GM21367 (cell line): ENCODE measurements around the gene CPPED1.

Source experiments
- ATAC-seq: cut with Tn5 transposase; IDR thresholded peaks from one replicate; pipeline ENCODE4 v1.9.1; 2021; ENCODE audit not compliant: unreplicated experiment

CPPED1 gene

GRCh38 chr16:12688951-12689850, 114.5 kb downstream of the CPPED1 start:
- ATAC-seq: no peak

- no peak for ATAC-seq
These were observed 117.9 kb downstream of the CPPED1 start for GRCh38 chr16:12685806-12686205.

GRCh38 chr16:12682432-12683165, 121.1 kb downstream of the CPPED1 start:
- no peak for ATAC-seq

- no peak for ATAC-seq
These were observed 122.0 kb downstream of the CPPED1 start for GRCh38 chr16:12681653-12682052.

- ATAC-seq: no peak
These were observed 123.2 kb downstream of the CPPED1 start for GRCh38 chr16:12680531-12680930.

- ATAC-seq: no peak
These were observed 123.9 kb downstream of the CPPED1 start for GRCh38 chr16:12679660-12680272.

GRCh38 chr16:12678983-12679382, 124.7 kb downstream of the CPPED1 start:
- no peak for ATAC-seq

- ATAC-seq: no peak
These were observed 126.2 kb downstream of the CPPED1 start for GRCh38 chr16:12677502-12677901.

- ATAC-seq: no peak
These were observed 127.8 kb downstream of the CPPED1 start for GRCh38 chr16:12675852-12676251.

- ATAC-seq: no peak
These were observed 128.6 kb downstream of the CPPED1 start for GRCh38 chr16:12675046-12675445.

GRCh38 chr16:12674524-12674923, 129.2 kb downstream of the CPPED1 start:
- no peak for ATAC-seq

GRCh38 chr16:12674071-12674470, 129.6 kb downstream of the CPPED1 start:
- ATAC-seq: no peak

- ATAC-seq: no peak
These were observed 130.2 kb downstream of the CPPED1 start for GRCh38 chr16:12673466-12673865.

- no peak for ATAC-seq
These were observed 130.7 kb downstream of the CPPED1 start for GRCh38 chr16:12672986-12673385.

- ATAC-seq: no peak
These were observed 133.8 kb downstream of the CPPED1 start for GRCh38 chr16:12669908-12670307.

- no peak for ATAC-seq
These were observed 135.8 kb downstream of the CPPED1 start for GRCh38 chr16:12667909-12668308.

- ATAC-seq: no peak
These were observed 139.4 kb downstream of the CPPED1 start for GRCh38 chr16:12664164-12664733.

- ATAC-seq: no peak
These were observed 142.0 kb downstream of the CPPED1 start for GRCh38 chr16:12661656-12662172.

- ATAC-seq: no peak
These were observed 143.8 kb downstream of the CPPED1 start for GRCh38 chr16:12659871-12660270.

GRCh38 chr16:12658506-12658905, 145.2 kb downstream of the CPPED1 start:
- ATAC-seq: no peak

- ATAC-seq: no peak
These were observed 148.2 kb downstream of the CPPED1 start for GRCh38 chr16:12655537-12655936.
